CD4-positive, alpha-beta T cell treated with Interleukin-21 for 1 hour (primary cell): ENCODE measurements around the gene CEP97.

ENCODE experiments used
- DNase-seq: peaks from one replicate; pipeline ENCODE4 v3.0.0-alpha.2; 2020

CEP97 gene

GRCh38 chr3:101816215-101817149 lies 92.1 kb downstream of the CEP97 start:
- DNase-seq, result no peak

GRCh38 chr3:101817992-101818391 lies 93.6 kb downstream of the CEP97 start:
- DNase-seq, result no peak

- peak; percentile 18 for DNase-seq
Measured at GRCh38 chr3:101819649-101820206, 95.3 kb downstream of the CEP97 start.
